D721Med (cell line): ENCODE data around the gene HCRT.
"Not testable (repeated sequence)": the region's sequence is repeated elsewhere in the genome, so short reads cannot be mapped to it uniquely, and the experiment has no call there.

Experiments used
- DNase-seq: peaks from one replicate; pipeline ENCODE4 v3.0.0; 2011; ENCODE audit warnings: low spot score; ENCODE audit not compliant: insufficient read length
- FAIRE-seq: peaks from 2 replicates; lab custom pipeline; 2011; peaks lifted over from hg19 to GRCh38; lab: Jason Lieb, UNC
- CTCF ChIP-seq: IDR thresholded peaks from 2 replicates; pipeline ENCODE4 v1.5.1; 2012; ENCODE audit warnings: mild to moderate bottlenecking, control low read depth; ENCODE audit not compliant: insufficient read depth; ENCODE audit errors: missing control alignments

HCRT gene

DNA sequence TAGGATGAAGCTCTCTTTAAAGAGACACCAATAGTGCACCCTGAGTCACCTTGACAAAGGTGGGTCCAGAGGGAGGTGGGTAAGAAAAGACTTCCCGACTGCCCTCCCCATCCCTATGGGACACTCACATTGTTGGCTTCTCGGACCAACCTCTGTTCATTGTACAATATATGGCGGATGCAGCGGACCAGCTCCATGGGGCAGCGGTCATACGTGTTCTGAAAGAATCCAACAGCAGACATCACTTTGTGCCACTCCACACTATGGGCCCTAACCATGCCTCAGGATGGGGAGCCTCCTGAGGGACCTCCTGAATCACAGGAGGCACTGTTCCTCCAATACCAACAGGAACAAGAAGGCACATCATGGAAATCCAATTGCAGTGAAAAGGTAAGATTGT is 39.4 kb upstream of the HCRT start:
- TF ChIP-seq CTCF = no peak
- no peak for FAIRE-seq

DNA sequence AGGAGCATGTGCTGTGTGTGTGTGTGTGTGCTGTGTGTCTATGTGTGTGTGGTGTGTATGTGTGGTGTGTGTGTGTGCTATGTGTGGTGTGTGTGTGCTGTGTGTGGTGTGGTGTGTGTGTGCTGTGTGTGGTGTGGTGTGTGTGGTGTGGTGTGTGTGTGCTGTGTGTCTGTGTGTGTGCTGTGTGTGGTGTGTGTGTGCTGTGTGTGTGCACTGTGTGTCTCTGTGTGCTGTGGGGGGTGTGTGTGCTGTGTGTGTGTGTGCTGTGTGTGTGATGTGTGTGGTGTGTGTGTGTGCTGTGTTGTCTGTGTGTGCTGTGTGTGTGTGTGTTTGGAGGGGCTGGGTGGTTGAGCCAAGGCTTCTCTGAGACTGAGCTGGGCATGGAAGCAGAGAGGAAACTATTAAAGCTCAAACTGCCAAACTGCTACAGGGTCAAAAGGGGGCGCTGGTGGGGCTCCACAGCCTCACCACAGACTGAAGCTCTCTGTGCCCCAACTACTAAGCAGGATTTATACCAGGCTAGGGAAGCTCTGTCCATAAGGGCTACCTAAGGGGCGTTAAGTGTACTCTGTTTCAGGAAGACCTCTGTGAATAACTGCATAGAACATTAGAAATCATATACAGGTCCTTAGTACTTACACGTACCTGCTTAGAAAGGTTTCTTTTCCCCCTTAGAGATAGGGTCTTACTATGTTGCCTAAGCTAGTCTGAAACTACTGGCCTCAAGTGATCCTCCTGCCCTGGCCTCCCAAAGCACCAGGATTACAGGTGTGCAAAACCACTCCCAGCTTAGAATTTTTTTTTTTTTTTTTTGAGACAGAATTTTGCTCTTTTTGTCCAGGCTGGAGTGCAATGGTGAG is 36.9 kb upstream of the HCRT start:
- peak; percentile 48 for DNase-seq
- peak; percentile 91 for TF ChIP-seq CTCF
- FAIRE-seq = no peak

More for the DNA sequence above, 39.4 kb upstream of the HCRT start:
- no peak for DNase-seq

- DNase-seq, FAIRE-seq: not testable (repeated sequence)
Observed at GRCh38 chr17:42219280-42219679, 34.0 kb upstream of the HCRT start.

DNA sequence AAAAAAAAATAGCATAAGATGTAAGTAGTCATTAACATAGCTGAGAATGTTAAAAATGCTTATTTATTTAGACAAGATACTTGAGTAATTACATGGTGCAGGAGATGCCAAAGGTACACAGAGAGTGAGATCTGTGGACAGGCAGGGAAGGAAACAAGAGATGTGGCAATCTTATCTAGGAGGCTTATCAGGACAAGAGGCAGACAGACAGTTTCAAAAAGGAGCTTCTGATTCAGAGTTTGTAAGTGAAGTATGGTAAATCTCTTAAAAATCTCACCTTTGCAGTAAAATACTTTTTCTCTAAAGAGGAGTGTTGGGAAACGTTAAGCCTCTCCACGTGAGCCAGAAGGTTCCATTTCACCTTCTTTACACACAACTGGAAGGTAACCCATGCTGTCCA is 28.9 kb upstream of the HCRT start:
- no peak for TF ChIP-seq CTCF
- FAIRE-seq (no peak), DNase-seq (no peak)

DNA sequence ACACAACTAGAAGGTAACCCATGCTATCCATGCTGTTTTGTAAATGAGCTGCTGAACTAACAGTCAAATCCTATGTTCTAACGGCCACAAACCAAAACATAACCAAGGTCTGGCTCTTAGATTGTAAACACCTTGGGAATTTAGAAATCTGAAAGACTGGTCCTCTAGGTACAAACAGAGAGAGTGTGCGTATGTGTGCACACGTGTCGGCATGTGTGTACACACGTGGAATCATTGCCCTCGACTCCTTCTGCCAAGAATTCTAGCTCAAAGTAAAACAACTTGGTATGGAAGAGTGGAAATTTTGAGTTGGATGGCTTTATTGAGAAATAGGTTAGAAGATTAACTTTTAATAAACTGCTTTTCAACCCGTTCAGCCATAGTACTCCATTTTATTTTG is 27.1 kb upstream of the HCRT start:
- DNase-seq (no peak), FAIRE-seq (no peak)
- TF ChIP-seq CTCF = no peak

GRCh38 chr17:42211921-42212341 is 26.7 kb upstream of the HCRT start:
- not testable (repeated sequence) for FAIRE-seq, DNase-seq

GRCh38 chr17:42210046-42210445 is 24.8 kb upstream of the HCRT start:
- FAIRE-seq (no peak), DNase-seq (no peak)
- TF ChIP-seq CTCF = no peak

- FAIRE-seq, DNase-seq: not testable (repeated sequence)
Observed at GRCh38 chr17:42206153-42206612, 20.9 kb upstream of the HCRT start.
